Measurements from ENCODE around the gene USP6. TPM values are rescaled to one million over a fixed set of nuclear protein-coding genes. Genes with fewer than 3 reads are reported as not detected.

USP6 gene
- polyA plus RNA-seq, 2 of the 4 experiments (the other 2 are of a cell fraction), result 0.01 to 0.04 TPM

DNA sequence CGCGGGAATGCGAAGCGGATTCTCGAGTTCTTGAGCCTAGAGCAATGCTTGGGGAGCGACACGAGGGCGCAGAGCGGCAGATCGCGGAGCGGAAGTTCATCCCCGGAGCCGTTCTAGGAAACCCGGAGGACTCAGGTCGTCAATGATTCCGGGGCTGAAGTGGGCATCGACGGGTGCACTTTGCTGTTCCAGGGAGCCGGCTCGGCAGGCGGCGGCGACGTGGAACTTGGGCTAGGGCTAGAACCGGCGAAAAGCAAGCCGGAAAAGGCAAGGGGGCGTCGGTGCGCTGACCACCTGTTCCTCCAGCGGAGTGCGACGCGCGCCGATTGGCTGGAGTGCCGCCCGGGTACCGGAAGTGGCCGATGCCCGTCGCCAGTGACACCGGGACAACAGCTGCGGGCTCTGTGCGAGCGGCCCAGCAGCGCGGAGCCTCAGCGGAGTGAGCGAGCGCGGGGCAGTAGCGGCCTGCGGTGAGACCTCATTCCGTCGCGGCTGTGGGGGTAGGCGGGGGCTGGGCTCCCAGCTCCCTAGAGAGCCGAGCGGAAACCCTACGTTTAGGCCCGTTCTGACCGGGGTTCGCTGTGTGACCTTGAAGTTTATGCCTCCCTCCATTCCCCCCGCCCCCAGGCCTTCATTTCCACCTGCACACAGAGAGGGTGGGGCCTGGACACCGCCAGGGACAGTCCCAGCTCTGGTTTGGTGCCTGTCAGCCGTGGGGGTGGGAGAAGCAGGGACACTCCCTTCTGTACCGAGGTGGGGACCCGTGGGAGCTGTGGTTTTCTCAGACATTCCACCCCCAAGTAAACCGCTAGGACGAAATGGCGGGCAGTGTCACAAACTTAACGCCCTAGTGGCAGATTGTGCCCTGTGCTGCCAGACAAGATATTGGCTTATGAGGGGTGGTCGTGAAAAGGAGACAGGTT, 37.5 kb upstream of the USP6 start, which contains the start of gene ZFP3 (continued):
- TF ChIP-seq ESRRA (IDR thresholded peaks at IDR 0.05; ENCODE audit: borderline replicate concordance, low read length), result no peak
- no peak for TF ChIP-seq CHD4 (IDR thresholded peaks at IDR 0.05; ENCODE audit: borderline replicate concordance)

DNA sequence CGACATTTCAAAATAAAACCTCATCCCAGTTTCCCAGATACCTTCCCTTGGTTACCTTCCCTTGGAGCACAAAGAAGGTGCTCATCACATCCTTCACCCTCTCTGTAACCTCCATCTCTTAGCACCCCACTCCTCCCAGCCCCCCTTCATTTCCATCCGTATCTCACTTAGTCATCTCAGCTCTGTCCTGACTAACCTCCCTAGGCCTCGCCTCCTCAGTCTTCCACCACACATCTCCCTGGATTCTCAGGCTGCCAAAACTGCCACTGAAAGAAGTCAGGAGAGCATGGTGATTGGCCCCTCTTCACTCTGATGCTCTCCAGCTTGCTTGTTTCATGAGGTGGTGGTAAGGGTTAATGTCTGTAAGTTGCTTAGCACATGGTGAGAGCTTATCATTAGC, 35.2 kb upstream of the USP6 start:
- no peak for ATAC-seq
- TF ChIP-seq HOXA7 (CRISPR knock-in tag; IDR thresholded peaks at IDR 0.05) (no peak), SREBF2 (IDR thresholded peaks at IDR 0.05) (no peak), GATA3 (IDR thresholded peaks at IDR 0.05; ENCODE audit: borderline replicate concordance) (no peak)
- Histone ChIP-seq H3K4me2 (no peak overlapping the region), H3K27ac (no peak overlapping the region), H3K4me3 (no peak overlapping the region), H3K4me1 (no peaks in the 10 kb centered on the region), H3K9me3 (peaks cover 85% of the 10 kb centered on the region)
- DNase-seq (ENCODE audit: low read depth in 1 of 2, low spot score in 1 of 2), result no peak
- ChIA-PET POLR2A (interaction anchor here (1.0 kb wide), 1 partner anchor 11 kb away, joined by 3 read pairs; no protein-coding TSS in a partner anchor), CTCF (interaction anchor here (0.6 to 1.6 kb wide), 5 partner anchors 21 to 112 kb away, joined by 3 to 4 read pairs (median 4); partner anchors contain the start of gene ZNF594)
- no peak for FAIRE-seq
- 84% methylated on average over 3 of the region's 3 CpGs for WGBS (ENCODE audit: missing lambda C conversion rate)

DNA sequence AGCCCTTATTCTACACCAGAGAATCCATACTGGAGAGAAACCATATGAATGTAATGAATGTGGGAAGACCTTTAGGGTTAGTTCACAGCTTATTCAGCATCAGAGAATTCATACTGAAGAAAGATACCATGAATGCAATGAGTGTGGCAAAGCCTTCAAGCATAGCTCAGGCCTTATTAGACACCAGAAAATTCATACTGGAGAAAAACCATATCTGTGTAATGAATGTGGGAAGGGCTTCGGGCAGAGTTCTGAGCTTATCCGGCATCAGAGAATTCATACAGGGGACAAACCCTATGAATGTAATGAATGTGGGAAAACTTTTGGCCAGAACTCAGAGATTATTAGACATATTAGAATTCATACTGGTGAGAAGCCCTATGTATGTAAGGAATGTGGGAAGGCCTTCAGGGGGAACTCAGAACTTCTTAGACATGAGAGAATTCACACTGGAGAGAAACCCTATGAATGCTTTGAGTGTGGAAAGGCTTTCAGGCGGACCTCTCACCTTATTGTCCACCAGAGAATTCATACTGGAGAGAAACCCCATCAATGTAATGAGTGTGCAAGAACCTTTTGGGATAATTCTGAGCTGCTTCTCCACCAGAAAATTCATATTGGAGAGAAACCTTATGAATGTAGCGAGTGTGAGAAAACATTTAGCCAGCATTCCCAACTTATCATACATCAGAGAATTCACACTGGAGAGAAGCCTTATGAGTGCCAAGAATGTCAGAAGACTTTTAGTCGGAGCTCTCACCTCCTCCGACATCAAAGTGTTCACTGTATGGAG, 23.4 kb upstream of the USP6 start:
- POLR2A ChIA-PET, result no interaction called here
- H3K9me3 ChIP-seq, result peaks cover 100% of the 10 kb centered on the region
- CTCF ChIA-PET, result interaction anchor here (0.6 to 1.5 kb wide), 5 partner anchors 8 to 100 kb away, joined by 3 to 8 read pairs (median 3); no protein-coding TSS in a partner anchor

DNA sequence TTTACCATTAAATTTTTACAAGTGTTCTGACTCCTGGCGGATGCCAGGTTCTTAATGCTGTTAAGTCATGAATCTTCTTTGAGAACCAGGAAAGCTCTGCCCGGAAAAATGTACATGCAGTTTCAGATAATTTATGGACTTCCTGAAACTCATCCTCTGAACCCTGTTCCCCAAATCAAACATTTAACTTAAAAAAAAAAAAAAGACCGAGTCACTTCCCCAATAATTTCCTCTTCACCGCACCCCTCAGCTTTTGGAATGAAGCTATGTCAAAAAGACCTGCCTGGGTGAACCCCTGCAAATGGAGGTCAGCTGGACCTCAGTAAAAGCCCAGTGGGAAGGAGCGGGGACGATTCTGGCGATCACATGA, 19.1 kb upstream of the USP6 start:
- 47% methylated on average over 7 of the region's 7 CpGs for WGBS (ENCODE audit: missing lambda C conversion rate)
- ATAC-seq (no peak), FAIRE-seq (no peak), DNase-seq (ENCODE audit: low read depth in 1 of 2, low spot score in 1 of 2) (no peak)
- no peak overlapping the region for H3K4me2 ChIP-seq
- ChIA-PET POLR2A (no interaction called here), CTCF (no interaction called here)
- H3K4me1 ChIP-seq, result no peaks in the 10 kb centered on the region
- peaks cover 97% of the 10 kb centered on the region for H3K9me3 ChIP-seq
- no peak overlapping the region for H3K4me3 ChIP-seq
- TF ChIP-seq POLR2A (IDR thresholded peaks at IDR 0.05; ENCODE audit: low read length), result no peak
- TF ChIP-seq, protein P1, sequence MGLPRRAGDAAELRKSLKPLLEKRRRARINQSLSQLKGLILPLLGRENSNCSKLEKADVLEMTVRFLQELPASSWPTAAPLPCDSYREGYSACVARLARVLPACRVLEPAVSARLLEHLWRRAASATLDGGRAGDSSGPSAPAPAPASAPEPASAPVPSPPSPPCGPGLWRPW (IDR thresholded peaks at IDR 0.05), result no peak
- TF ChIP-seq, protein P2, sequence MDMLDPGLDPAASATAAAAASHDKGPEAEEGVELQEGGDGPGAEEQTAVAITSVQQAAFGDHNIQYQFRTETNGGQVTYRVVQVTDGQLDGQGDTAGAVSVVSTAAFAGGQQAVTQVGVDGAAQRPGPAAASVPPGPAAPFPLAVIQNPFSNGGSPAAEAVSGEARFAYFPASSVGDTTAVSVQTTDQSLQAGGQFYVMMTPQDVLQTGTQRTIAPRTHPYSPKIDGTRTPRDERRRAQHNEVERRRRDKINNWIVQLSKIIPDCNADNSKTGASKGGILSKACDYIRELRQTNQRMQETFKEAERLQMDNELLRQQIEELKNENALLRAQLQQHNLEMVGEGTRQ (IDR thresholded peaks at IDR 0.05), result no peak
- TF ChIP-seq ZSCAN20 (CRISPR knock-in tag; IDR thresholded peaks at IDR 0.05), result no peak
- H3K27ac ChIP-seq, result no peak overlapping the region

More for the DNA sequence above, 23.4 kb upstream of the USP6 start:
- WGBS (ENCODE audit: missing lambda C conversion rate), result 83% methylated on average over 6 of the region's 6 CpGs
- Histone ChIP-seq H3K4me1 (no peaks in the 10 kb centered on the region), H3K27ac (no peak overlapping the region), H3K4me2 (no peak overlapping the region), H3K4me3 (no peak overlapping the region)
- peak; percentile 17; the same call in 1 of the 2 replicates for TF ChIP-seq GATA3 (IDR thresholded peaks at IDR 0.05; ENCODE audit: borderline replicate concordance)
- TF ChIP-seq EHMT2 (IDR thresholded peaks at IDR 0.05; ENCODE audit: low read depth), result no peak
- TF ChIP-seq, protein P1 (IDR thresholded peaks at IDR 0.05), result peak; percentile 15; the same call in 1 of the 2 replicates
- DNase-seq (ENCODE audit: low read depth in 1 of 2, low spot score in 1 of 2), result no peak
- ATAC-seq, result no peak
- FAIRE-seq, result no peak

DNA sequence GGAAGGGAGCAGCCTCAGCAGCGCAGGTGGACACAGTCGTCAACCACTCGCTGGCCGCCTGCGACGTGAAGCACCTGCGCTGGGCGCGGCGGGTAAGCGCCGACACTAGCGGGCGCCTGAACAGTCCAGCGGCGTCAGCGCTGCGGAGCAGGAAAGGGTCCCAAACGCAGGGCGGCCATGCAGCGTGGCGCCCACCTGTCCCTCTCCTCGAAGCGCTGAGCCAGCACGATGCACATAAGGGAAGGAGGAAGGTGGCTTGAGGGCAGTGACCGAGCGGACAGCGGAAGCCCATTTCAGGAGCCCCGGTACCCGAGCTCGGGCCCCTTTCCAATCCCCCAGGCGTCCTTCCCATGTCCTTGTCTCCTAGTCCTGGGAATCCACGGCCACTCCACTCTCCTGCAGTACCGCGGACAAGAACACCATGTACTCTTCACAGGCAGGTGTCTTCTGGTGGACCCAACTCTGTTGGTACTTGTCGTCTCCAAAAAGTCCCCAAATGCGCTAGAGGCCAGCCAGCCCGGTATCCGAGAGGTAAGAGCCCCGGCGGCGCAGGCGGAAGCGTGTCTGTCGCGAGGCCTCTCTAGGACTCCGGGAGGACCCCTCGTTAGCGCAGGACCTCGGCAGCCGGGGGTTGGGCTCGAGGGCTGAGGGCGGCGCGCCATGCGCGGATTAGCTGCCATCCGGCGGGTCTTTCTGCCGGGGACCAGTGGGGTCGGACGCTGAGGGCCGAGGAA, 18.6 kb upstream of the USP6 start:
- ChIA-PET POLR2A (no interaction called here), CTCF (no interaction called here)
- no peak overlapping the region for H3K4me3 ChIP-seq
- H3K4me2 ChIP-seq, result no peak overlapping the region
- DNase-seq (ENCODE audit: low read depth in 1 of 2, low spot score in 1 of 2), result no peak
- no peak for FAIRE-seq
- ATAC-seq, result no peak
- 77% methylated on average over 62 of the region's 63 CpGs for WGBS (ENCODE audit: missing lambda C conversion rate)
- no peaks in the 10 kb centered on the region for H3K4me1 ChIP-seq
- no peak overlapping the region for H3K27ac ChIP-seq
- H3K9me3 ChIP-seq, result peaks cover 95% of the 10 kb centered on the region
- no peak for TF ChIP-seq GATA3 (IDR thresholded peaks at IDR 0.05; ENCODE audit: borderline replicate concordance)
- TF ChIP-seq MAFK (IDR thresholded peaks at IDR 0.05; ENCODE audit: partially characterized antibody), result peak; percentile 24
